OCI-LY7 (cell line): Measurements from ENCODE around the gene PRM2. TPM values are rescaled to one million over a fixed set of nuclear protein-coding genes. Genes with fewer than 3 reads are reported as not detected.
A peak's percentile ranks its signal among the peaks of the same experiment; 100 is the strongest.

Source experiments
- BruUV-seq: library from RNA; stranded (reverse); fragments of 400-500 nt; replicated peaks from 2 replicates; lab custom pipeline; 2021; lab: Mats Ljungman, UMichigan
- CTCF ChIA-PET: fragments of 300-600 bp; sonication (Branson Sonifier 250); formaldehyde crosslinking; loops from one replicate; lab custom pipeline; 2022; ENCODE audit warnings: antibody characterized with exemption; ENCODE audit not compliant: unreplicated experiment; lab: Charles Lee
- POLR2A ChIA-PET: fragments of 300-600 bp; sonication (Branson Sonifier 250); formaldehyde crosslinking; loops from one replicate; lab custom pipeline; 2022; ENCODE audit warnings: antibody characterized with exemption; lab: Charles Lee
- DNase-seq: peaks from one replicate; pipeline ENCODE4 v3.0.0-alpha.2; 2015; ENCODE audit warnings: low spot score
- H2AFZ ChIP-seq: fragments of 200-600 bp; sonication (generic), shearing (Covaris generic); 2 replicates; pipeline ENCODE4 v1.6.1; 2014; ENCODE audit warnings: mild to moderate bottlenecking, antibody characterized with exemption, low read length, moderate library complexity
- H3K27ac ChIP-seq: fragments of 200-600 bp; sonication (generic); 2 replicates; pipeline ENCODE4 v1.5.1; 2014; ENCODE audit warnings: mixed run types, low read depth, mild to moderate bottlenecking, moderate library complexity, low read length, inconsistent platforms; ENCODE audit not compliant: poor library complexity, severe bottlenecking
- H3K36me3 ChIP-seq: fragments of 200-600 bp; sonication (generic); 2 replicates; pipeline ENCODE4 v1.6.1; 2014; ENCODE audit warnings: mild to moderate bottlenecking, antibody characterized with exemption, low read length, moderate library complexity, mixed read lengths; ENCODE audit not compliant: insufficient read depth
- H3K4me1 ChIP-seq: fragments of 200-600 bp; sonication (generic); 2 replicates; pipeline ENCODE4 v1.5.1; 2014; ENCODE audit warnings: mild to moderate bottlenecking, low read length; ENCODE audit not compliant: insufficient read depth, poor library complexity, severe bottlenecking
- H3K4me2 ChIP-seq: fragments of 200-600 bp; sonication (generic); 2 replicates; pipeline ENCODE4 v1.6.1; 2014; ENCODE audit warnings: mild to moderate bottlenecking, low read length
- H3K4me3 ChIP-seq: fragments of 200-600 bp; sonication (generic); 2 replicates; pipeline ENCODE4 v1.5.1; 2014; ENCODE audit warnings: mild to moderate bottlenecking, low read depth, low read length; ENCODE audit not compliant: poor library complexity, severe bottlenecking
- H3K79me2 ChIP-seq: fragments of 200-600 bp; sonication (generic); 2 replicates; pipeline ENCODE4 v1.6.1; 2016; ENCODE audit warnings: low read depth, mild to moderate bottlenecking, low read length, moderate library complexity, mixed read lengths; ENCODE audit not compliant: insufficient read depth
- H3K9me2 ChIP-seq: fragments of 200-600 bp; sonication (generic); 2 replicates; pipeline ENCODE4 v1.6.1; 2016; ENCODE audit warnings: mild to moderate bottlenecking, low read length, mixed read lengths; ENCODE audit not compliant: insufficient read depth
- H3K9me3 ChIP-seq: fragments of 200-600 bp; sonication (generic); 2 replicates; pipeline ENCODE4 v1.6.1; 2014; ENCODE audit warnings: mild to moderate bottlenecking, mixed run types, low read length, mixed read lengths
- H4K20me1 ChIP-seq: fragments of 200-600 bp; sonication (generic); 2 replicates; pipeline ENCODE4 v1.6.1; 2014; ENCODE audit warnings: mild to moderate bottlenecking, antibody characterized with exemption, low read length, moderate library complexity, mixed read lengths; ENCODE audit not compliant: insufficient read depth
- EZH2phosphoT487 ChIP-seq: fragments of 200-600 bp; sonication (generic); IDR thresholded peaks from 2 replicates; pipeline ENCODE4 v1.6.1; 2018; ENCODE audit warnings: low read depth, borderline replicate concordance, mild to moderate bottlenecking, mixed run types, antibody characterized with exemption, low read length, moderate library complexity, mixed read lengths
- intact Hi-C: fragments of 100-400 bp; cut with micrococcal nuclease; formaldehyde crosslinking; loops from one replicate; pipeline ENCODE4 v1.10.0; 2022; ENCODE audit not compliant: unreplicated experiment
- total RNA-seq, 2 experiments: library from RNA; depleted of rRNA in 1 of 2; stranded (reverse); fragments of >200 nt in 1 of 2; shearing (Covaris generic) in 1 of 2; gene quantifications; 2 replicates each; pipeline ENCODE4 v1.2.3, GENCODE V29; 2014 to 2022
- TF ChIP-seq, protein P1 (sequence below): fragments of 200-600 bp; sonication (generic); conservative IDR thresholded peaks from 2 replicates; pipeline ENCODE4 v1.5.1; 2014; ENCODE audit warnings: mild to moderate bottlenecking, antibody characterized with exemption, low read length, moderate library complexity, mixed read lengths

PRM2 gene
- total RNA-seq, 2 experiments from 2014 or later = not detected

GRCh38 chr16:11323551-11324336, 47.5 kb upstream of the PRM2 start:
- no peak overlapping the region for H2AFZ ChIP-seq
- peaks cover 72% of the 10 kb centered on the region for H3K4me1 ChIP-seq
- no peaks in the 10 kb centered on the region for H3K9me2 ChIP-seq
- peak overlapping the region; percentile 36 for H3K27ac ChIP-seq
- no peaks in the 10 kb centered on the region for H3K79me2 ChIP-seq
- H3K4me3 ChIP-seq = no peak overlapping the region
- no peak for DNase-seq
- intact Hi-C loops = no loop called here
- H3K36me3 ChIP-seq = peaks cover 4% of the 10 kb centered on the region; the same call in 1 of the 2 replicates
- ChIA-PET CTCF (no interaction called here), POLR2A (interaction anchor here (0.5 to 2.3 kb wide), 3 partner anchors 12 to 28 kb away, joined by 3 to 11 read pairs (median 4); no protein-coding TSS in a partner anchor)
- peaks cover 7% of the 10 kb centered on the region for H3K9me3 ChIP-seq
- no peak overlapping the region for H3K4me2 ChIP-seq
- BruUV-seq = no TSS peak
- no peak for TF ChIP-seq EZH2phosphoT487
- TF ChIP-seq, protein P1, sequence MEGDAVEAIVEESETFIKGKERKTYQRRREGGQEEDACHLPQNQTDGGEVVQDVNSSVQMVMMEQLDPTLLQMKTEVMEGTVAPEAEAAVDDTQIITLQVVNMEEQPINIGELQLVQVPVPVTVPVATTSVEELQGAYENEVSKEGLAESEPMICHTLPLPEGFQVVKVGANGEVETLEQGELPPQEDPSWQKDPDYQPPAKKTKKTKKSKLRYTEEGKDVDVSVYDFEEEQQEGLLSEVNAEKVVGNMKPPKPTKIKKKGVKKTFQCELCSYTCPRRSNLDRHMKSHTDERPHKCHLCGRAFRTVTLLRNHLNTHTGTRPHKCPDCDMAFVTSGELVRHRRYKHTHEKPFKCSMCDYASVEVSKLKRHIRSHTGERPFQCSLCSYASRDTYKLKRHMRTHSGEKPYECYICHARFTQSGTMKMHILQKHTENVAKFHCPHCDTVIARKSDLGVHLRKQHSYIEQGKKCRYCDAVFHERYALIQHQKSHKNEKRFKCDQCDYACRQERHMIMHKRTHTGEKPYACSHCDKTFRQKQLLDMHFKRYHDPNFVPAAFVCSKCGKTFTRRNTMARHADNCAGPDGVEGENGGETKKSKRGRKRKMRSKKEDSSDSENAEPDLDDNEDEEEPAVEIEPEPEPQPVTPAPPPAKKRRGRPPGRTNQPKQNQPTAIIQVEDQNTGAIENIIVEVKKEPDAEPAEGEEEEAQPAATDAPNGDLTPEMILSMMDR = no peak
- no peaks in the 10 kb centered on the region for H4K20me1 ChIP-seq

DNA sequence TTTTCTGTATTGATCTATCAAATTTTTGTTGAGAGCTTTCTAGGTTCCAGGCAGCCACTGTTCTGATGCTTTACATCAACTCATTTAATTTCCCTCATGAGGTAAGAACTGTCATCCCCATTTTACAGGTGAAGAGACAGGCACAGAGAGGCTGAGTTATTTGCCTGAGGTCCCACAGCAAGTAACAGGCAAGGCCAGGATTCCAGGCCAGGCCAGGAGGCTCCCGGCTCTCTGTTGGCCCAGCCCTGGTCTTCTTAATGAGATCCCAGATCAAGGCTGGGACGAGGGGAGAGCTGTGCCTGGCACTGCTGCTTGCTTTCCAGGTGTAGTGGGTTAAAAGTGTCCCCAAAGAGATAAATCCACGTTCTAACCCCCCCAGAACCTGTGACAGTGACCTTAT, 46.5 kb upstream of the PRM2 start:
- H3K27ac ChIP-seq = peak overlapping the region; percentile 36
- TF ChIP-seq, protein P1 = no peak
- TF ChIP-seq EZH2phosphoT487 = no peak
- POLR2A ChIA-PET = no interaction called here
- H3K9me3 ChIP-seq = peaks cover 7% of the 10 kb centered on the region
- no peak overlapping the region for H3K4me3 ChIP-seq
- DNase-seq = no peak
- BruUV-seq = no TSS peak
- intact Hi-C loops = no loop called here
- no peaks in the 10 kb centered on the region for H4K20me1 ChIP-seq
- H3K4me1 ChIP-seq = peaks cover 64% of the 10 kb centered on the region
- no peaks in the 10 kb centered on the region for H3K79me2 ChIP-seq
- H3K36me3 ChIP-seq = peaks cover 4% of the 10 kb centered on the region; the same call in 1 of the 2 replicates
- no peak overlapping the region for H3K4me2 ChIP-seq
- H2AFZ ChIP-seq = no peak overlapping the region
- CTCF ChIA-PET = no interaction called here
- no peaks in the 10 kb centered on the region for H3K9me2 ChIP-seq

DNA sequence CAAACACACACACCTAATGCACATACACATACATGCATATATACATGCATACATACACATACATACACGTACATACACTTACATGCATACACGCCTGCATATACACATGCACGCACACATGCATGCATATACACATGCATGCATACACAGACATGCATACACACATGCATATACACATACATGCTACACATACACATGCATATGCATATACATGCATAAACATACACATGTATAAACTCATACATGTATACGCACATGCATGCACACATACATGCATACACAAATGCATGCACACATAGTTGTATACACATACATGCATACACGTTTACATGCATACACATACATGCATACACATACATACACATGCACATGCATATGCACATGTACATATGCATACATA, 45.4 kb upstream of the PRM2 start:
- CTCF ChIA-PET = no interaction called here
- no peak for TF ChIP-seq EZH2phosphoT487
- TF ChIP-seq, protein P1 = no peak
- H3K9me2 ChIP-seq = no peaks in the 10 kb centered on the region
- POLR2A ChIA-PET = no interaction called here
- no peak overlapping the region for H2AFZ ChIP-seq
- H3K4me2 ChIP-seq = no peak overlapping the region
- intact Hi-C loops = no loop called here
- DNase-seq = no peak
- H3K4me1 ChIP-seq = peaks cover 57% of the 10 kb centered on the region
- no peaks in the 10 kb centered on the region for H3K79me2 ChIP-seq
- H4K20me1 ChIP-seq = no peaks in the 10 kb centered on the region
- no TSS peak for BruUV-seq
- H3K4me3 ChIP-seq = no peak overlapping the region
- no peak overlapping the region for H3K27ac ChIP-seq
- peaks cover 2% of the 10 kb centered on the region; the same call in 1 of the 2 replicates for H3K9me3 ChIP-seq
- no peaks in the 10 kb centered on the region; the same call in 1 of the 2 replicates for H3K36me3 ChIP-seq
